CD14-positive monocyte (primary cell): ENCODE measurements around the gene ASAP3. TPM values are rescaled to one million over a fixed set of nuclear protein-coding genes. Genes with fewer than 3 reads are reported as not detected.
"Not testable (repeated sequence)": the region's sequence is repeated elsewhere in the genome, so short reads cannot be mapped to it uniquely, and the experiment has no call there.

Source experiments
- DNase-seq, 3 donors: peaks; one replicate each; pipeline ENCODE4 v3.0.0-alpha.2; 2011 to 2022
- H2AFZ ChIP-seq: 2 replicates; pipeline ENCODE4 v1.6.0; 2012; ENCODE audit warnings: mild to moderate bottlenecking, low read depth, low read length, inconsistent platforms; ENCODE audit not compliant: insufficient read depth, poor library complexity, severe bottlenecking
- H3K27ac ChIP-seq, 2 donors: 1 replicate in 1 of 2; 2 replicates in 1 of 2; pipeline ENCODE4 v1.5.1; 2012 to 2013; ENCODE audit warnings: low read length in 2 of 2, control low read depth in 1 of 2, inconsistent platforms in 1 of 2, low read depth in 1 of 2, mild to moderate bottlenecking in 1 of 2
- H3K27me3 ChIP-seq, 2 donors: one replicate each; pipeline versions ENCODE4 v1.6.0 to v1.6.1; 2011 to 2013; ENCODE audit warnings: low read length in 2 of 2; ENCODE audit not compliant: control insufficient read depth in 2 of 2, insufficient read depth in 2 of 2
- H3K36me3 ChIP-seq, 2 donors: replicated peaks in 1 of 2; 1 replicate in 1 of 2; 2 replicates in 1 of 2; pipeline versions ENCODE4 v1.5.1 to v1.6.1; 2012 to 2013; ENCODE audit warnings: low read length in 2 of 2, control low read depth in 1 of 2, inconsistent platforms in 1 of 2, mild to moderate bottlenecking in 1 of 2; ENCODE audit not compliant: insufficient read depth in 2 of 2, control insufficient read depth in 1 of 2
- H3K4me1 ChIP-seq, 2 donors: 1 replicate in 1 of 2; 2 replicates in 1 of 2; pipeline versions ENCODE4 v1.5.1 to v1.6.1; 2012 to 2013; ENCODE audit warnings: low read length in 2 of 2, control low read depth in 1 of 2, inconsistent platforms in 1 of 2, mild to moderate bottlenecking in 1 of 2, moderate library complexity in 1 of 2; ENCODE audit not compliant: insufficient read depth in 2 of 2, control insufficient read depth in 1 of 2
- H3K4me2 ChIP-seq: replicated peaks from 2 replicates; pipeline ENCODE3; 2012; ENCODE audit warnings: low read length, moderate library complexity, mild to moderate bottlenecking; ENCODE audit not compliant: poor library complexity, severe bottlenecking; ENCODE audit errors: extremely low read depth
- H3K4me3 ChIP-seq, 3 experiments: fragments of 200-600 bp in 1 of 3; sonication (generic) in 1 of 3; replicated peaks in 1 of 3; 1 replicate in 2 of 3; 2 replicates in 1 of 3; pipeline ENCODE4 v1.5.1; 2011 to 2013; ENCODE audit warnings: low read length in 3 of 3, mild to moderate bottlenecking in 3 of 3, control low read depth in 2 of 3, low read depth in 2 of 3, inconsistent platforms in 1 of 3, moderate library complexity in 1 of 3
- H3K79me2 ChIP-seq: 2 replicates; pipeline ENCODE4 v1.6.0; 2012; ENCODE audit warnings: mild to moderate bottlenecking, control low read depth, inconsistent platforms, low read length, moderate library complexity; ENCODE audit not compliant: insufficient read depth
- H3K9ac ChIP-seq: 2 replicates; pipeline ENCODE4 v1.6.0; 2017; ENCODE audit warnings: low read length, mild to moderate bottlenecking; ENCODE audit not compliant: insufficient read depth, poor library complexity, severe bottlenecking
- H3K9me3 ChIP-seq, 2 donors: replicated peaks in 1 of 2; 1 replicate in 1 of 2; 2 replicates in 1 of 2; pipeline versions ENCODE4 v1.5.1 to v1.6.1; 2012 to 2013; ENCODE audit warnings: low read length in 2 of 2, control low read depth in 1 of 2; ENCODE audit not compliant: control insufficient read depth in 1 of 2, insufficient read depth in 1 of 2
- H4K20me1 ChIP-seq: 2 replicates; pipeline ENCODE4 v1.6.0; 2012; ENCODE audit warnings: mild to moderate bottlenecking, low read length, control low read depth, moderate library complexity; ENCODE audit not compliant: insufficient read depth
- H3K27ac Mint-ChIP-seq, 7 donors: one replicate each; pipeline ENCODE4 v1.8.0; 2020; ENCODE audit warnings: mild to moderate bottlenecking in 7 of 7, mixed read lengths in 7 of 7, moderate library complexity in 6 of 7, inconsistent platforms in 2 of 7
- H3K27me3 Mint-ChIP-seq, 3 donors: one replicate each; pipeline ENCODE4 v1.8.0; 2021 to 2022; ENCODE audit warnings: low read depth in 3 of 3, mild to moderate bottlenecking in 3 of 3, mixed read lengths in 3 of 3, moderate library complexity in 3 of 3, inconsistent platforms in 1 of 3
- H3K36me3 Mint-ChIP-seq, 2 donors: one replicate each; pipeline ENCODE4 v1.8.0; 2020; ENCODE audit warnings: mixed read lengths in 2 of 2, inconsistent platforms in 1 of 2, mild to moderate bottlenecking in 1 of 2
- H3K4me1 Mint-ChIP-seq: one replicate; pipeline ENCODE4 v1.8.0; 2020; ENCODE audit warnings: mild to moderate bottlenecking, mixed read lengths
- H3K4me3 Mint-ChIP-seq, 2 donors: one replicate each; pipeline ENCODE4 v1.8.0; 2020; ENCODE audit warnings: mild to moderate bottlenecking in 2 of 2, mixed read lengths in 2 of 2, moderate library complexity in 1 of 2
- H3K9me3 Mint-ChIP-seq, 7 donors: one replicate each; pipeline ENCODE4 v1.8.0; 2020 to 2022; ENCODE audit warnings: mixed read lengths in 7 of 7, mild to moderate bottlenecking in 6 of 7, moderate library complexity in 6 of 7, inconsistent platforms in 2 of 7
- WGBS: methylation state at CpG from one replicate; pipeline ENCODE4 v1.1.5; 2013; ENCODE audit warnings: missing lambda C conversion rate; ENCODE audit not compliant: insufficient coverage; 5-methylcytosine and 5-hydroxymethylcytosine counted together
- intact Hi-C, 2 donors: fragments of 100-400 bp; cut with micrococcal nuclease; formaldehyde crosslinking; loops; one replicate each; pipeline versions ENCODE4 v1.15.0 to v1.15.1; 2023
- polyA plus RNA-seq, 3 donors: library from polyadenylated mRNA; depleted of rRNA in 1 of 3; unstranded in 2 of 3; stranded (reverse) in 1 of 3; fragments of 300-500 nt in 2 of 3; fragments of >200 nt in 1 of 3; fragmentation: Illumina TruSeq in 2 of 3; gene quantifications; 1 replicate in 2 of 3; 2 replicates in 1 of 3; pipeline ENCODE4 v1.2.3, GENCODE V29; 2012 to 2021
- TF ChIP-seq, protein P1 (sequence below): fragments of 200-600 bp; IDR thresholded peaks from one replicate; pipeline ENCODE4 v1.8.0; 2022; ENCODE audit warnings: antibody characterized with exemption, mild to moderate bottlenecking

Gene ASAP3
- polyA plus RNA-seq, 3 donors: 0.27 to 1.1 TPM; not detected in 1

DNA sequence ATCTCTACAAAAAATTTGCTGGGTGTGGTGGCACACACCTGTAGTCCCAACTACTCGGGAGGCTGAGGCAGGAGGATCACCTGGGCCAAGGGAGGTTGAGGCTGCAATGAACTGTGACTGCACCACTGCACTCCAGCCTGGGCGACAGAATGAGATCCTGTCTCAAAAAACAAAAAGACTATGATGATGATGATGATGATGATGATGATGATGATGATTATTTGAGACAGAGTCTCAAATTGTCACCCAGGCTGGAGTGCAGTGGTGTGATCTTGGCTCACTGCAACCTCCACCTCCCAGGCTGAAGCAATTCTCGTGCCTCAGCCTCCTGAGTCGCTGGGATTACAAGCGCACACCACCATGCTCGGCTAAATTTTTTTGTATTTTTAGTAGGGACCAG lies 8.8 kb upstream of the ASAP3 start:
- H3K9me3 Mint-ChIP-seq: not testable (repeated sequence)

DNA sequence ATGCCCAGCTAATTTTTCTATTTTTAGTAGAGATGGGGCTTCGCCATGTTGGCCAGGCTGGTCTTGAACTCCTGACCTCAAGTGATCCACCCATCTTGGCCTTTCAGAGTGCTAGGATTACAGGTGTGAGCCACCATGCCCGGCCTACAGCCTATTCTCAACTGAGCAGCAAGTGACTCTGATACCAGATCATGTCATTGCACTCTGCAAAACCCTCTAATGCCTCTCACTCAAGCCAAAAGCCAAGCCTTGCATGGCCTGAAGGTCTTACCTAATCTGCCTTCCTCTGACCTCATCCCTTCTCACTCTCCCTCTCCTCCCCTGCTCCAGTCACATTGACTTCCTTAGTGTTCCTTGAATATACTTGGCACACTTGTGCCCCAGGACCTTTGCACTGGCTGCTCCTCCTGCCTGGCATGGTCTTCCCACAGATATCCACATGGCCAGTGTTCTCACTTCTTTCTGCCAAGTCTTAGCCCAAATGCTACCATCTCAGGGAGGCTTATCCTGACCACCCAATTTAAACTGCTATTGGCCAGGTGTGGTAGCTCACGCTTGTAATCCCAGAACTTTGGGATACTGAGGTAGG lies 8.2 kb upstream of the ASAP3 start:
- intact Hi-C loops: no loop called here
- H3K4me1 ChIP-seq: peaks cover 3% of the 10 kb centered on the region in 2 donors
- H3K4me2 ChIP-seq: no peak overlapping the region
- no peaks in the 10 kb centered on the region for H3K9me3 Mint-ChIP-seq
- peak overlapping the region in 1 of 7 donors; percentile 46 for H3K27ac Mint-ChIP-seq
- peaks cover 5% of the 10 kb centered on the region for H3K4me1 Mint-ChIP-seq
- no peak for DNase-seq
- H3K4me3 Mint-ChIP-seq: no peak overlapping the region
- no peaks in the 10 kb centered on the region for H4K20me1 ChIP-seq
- 72% methylated on average over 2 of the region's 3 CpGs for WGBS
- H3K9me3 ChIP-seq: no peaks in the 10 kb centered on the region
- no peak overlapping the region for H3K4me3 ChIP-seq
- no peaks in the 10 kb centered on the region for H3K36me3 Mint-ChIP-seq
- no peak overlapping the region for H3K27ac ChIP-seq
- TF ChIP-seq, protein P1, sequence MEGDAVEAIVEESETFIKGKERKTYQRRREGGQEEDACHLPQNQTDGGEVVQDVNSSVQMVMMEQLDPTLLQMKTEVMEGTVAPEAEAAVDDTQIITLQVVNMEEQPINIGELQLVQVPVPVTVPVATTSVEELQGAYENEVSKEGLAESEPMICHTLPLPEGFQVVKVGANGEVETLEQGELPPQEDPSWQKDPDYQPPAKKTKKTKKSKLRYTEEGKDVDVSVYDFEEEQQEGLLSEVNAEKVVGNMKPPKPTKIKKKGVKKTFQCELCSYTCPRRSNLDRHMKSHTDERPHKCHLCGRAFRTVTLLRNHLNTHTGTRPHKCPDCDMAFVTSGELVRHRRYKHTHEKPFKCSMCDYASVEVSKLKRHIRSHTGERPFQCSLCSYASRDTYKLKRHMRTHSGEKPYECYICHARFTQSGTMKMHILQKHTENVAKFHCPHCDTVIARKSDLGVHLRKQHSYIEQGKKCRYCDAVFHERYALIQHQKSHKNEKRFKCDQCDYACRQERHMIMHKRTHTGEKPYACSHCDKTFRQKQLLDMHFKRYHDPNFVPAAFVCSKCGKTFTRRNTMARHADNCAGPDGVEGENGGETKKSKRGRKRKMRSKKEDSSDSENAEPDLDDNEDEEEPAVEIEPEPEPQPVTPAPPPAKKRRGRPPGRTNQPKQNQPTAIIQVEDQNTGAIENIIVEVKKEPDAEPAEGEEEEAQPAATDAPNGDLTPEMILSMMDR: no peak
- no peak overlapping the region for H2AFZ ChIP-seq
- no peak overlapping the region for H3K9ac ChIP-seq
- no peaks in the 10 kb centered on the region for H3K36me3 ChIP-seq
- H3K27me3 Mint-ChIP-seq: peaks cover 28 to 29% (median 28%) of the 10 kb centered on the region in 3 donors
- peaks cover 7 to 8% of the 10 kb centered on the region in 2 donors for H3K27me3 ChIP-seq
- no peaks in the 10 kb centered on the region for H3K79me2 ChIP-seq

More for the DNA sequence above, 8.8 kb upstream of the ASAP3 start:
- H3K4me2 ChIP-seq, H3K9ac ChIP-seq, H3K36me3 ChIP-seq, DNase-seq, H3K9me3 ChIP-seq, H2AFZ ChIP-seq, H3K4me3 ChIP-seq, H3K4me3 Mint-ChIP-seq, H3K27ac ChIP-seq, H4K20me1 ChIP-seq, intact Hi-C loops, H3K79me2 ChIP-seq, H3K4me1 ChIP-seq, H3K36me3 Mint-ChIP-seq, H3K27ac Mint-ChIP-seq, H3K27me3 ChIP-seq: not testable (repeated sequence)
- H3K4me1 Mint-ChIP-seq: peaks cover 10% of the 10 kb centered on the region
- peaks cover 27 to 28% (median 28%) of the 10 kb centered on the region in 3 donors for H3K27me3 Mint-ChIP-seq
- WGBS: 94% methylated on average over 2 of the region's 6 CpGs
